Lower lobe of right lung (tissue), 2 donors: ENCODE results near the gene PRKAR2B. TPM values are rescaled to one million over a fixed set of nuclear protein-coding genes. Genes with fewer than 3 reads are reported as not detected.

Experiments used
- ATAC-seq, 2 donors: fragments of 200-7000 bp; cut with Tn5 transposase; one replicate each; pipeline ENCODE4 v1.9.1; 2020 to 2022; ENCODE audit warnings: mild to moderate bottlenecking in 2 of 2, moderate library complexity in 2 of 2
- DNase-seq: peaks from one replicate; pipeline ENCODE4 v3.0.0-alpha.2; 2020
- H3K27ac ChIP-seq: fragments of 200-600 bp; one replicate; pipeline ENCODE4 v1.8.0; 2022
- H3K27me3 ChIP-seq: fragments of 200-600 bp; one replicate; pipeline ENCODE4 v1.8.0; 2022; ENCODE audit warnings: low read depth
- H3K36me3 ChIP-seq: fragments of 200-600 bp; one replicate; pipeline ENCODE4 v1.8.0; 2022; ENCODE audit warnings: mild to moderate bottlenecking
- H3K4me1 ChIP-seq: fragments of 200-600 bp; one replicate; pipeline ENCODE4 v1.8.0; 2022
- H3K4me3 ChIP-seq: fragments of 200-600 bp; one replicate; pipeline ENCODE4 v1.8.0; 2022; ENCODE audit warnings: mild to moderate bottlenecking
- H3K9me3 ChIP-seq: fragments of 200-600 bp; one replicate; pipeline ENCODE4 v1.8.0; 2022
- intact Hi-C: fragments of 100-400 bp; cut with DNase I; formaldehyde crosslinking; loops from one replicate; pipeline ENCODE4 v1.11.0; 2022
- total RNA-seq: library from RNA; stranded (reverse); fragmentation: NEBNext Ultra II Directional; extraction: Animal tissue kit (Norgen Biotek cat#: 25700); gene quantifications from one replicate; pipeline ENCODE4 v1.2.1, GENCODE V29; 2021
- TF ChIP-seq, protein P1 (sequence below): fragments of 200-600 bp; IDR thresholded peaks from one replicate; pipeline ENCODE4 v1.8.0; 2022; ENCODE audit warnings: antibody characterized with exemption, mild to moderate bottlenecking
- donor health status: DM: no; HTN: yes; CAD: no; lungs with severe emphysema.

Gene PRKAR2B
- total RNA-seq, 1 donor from 2014 or later = 10.3 TPM

DNA sequence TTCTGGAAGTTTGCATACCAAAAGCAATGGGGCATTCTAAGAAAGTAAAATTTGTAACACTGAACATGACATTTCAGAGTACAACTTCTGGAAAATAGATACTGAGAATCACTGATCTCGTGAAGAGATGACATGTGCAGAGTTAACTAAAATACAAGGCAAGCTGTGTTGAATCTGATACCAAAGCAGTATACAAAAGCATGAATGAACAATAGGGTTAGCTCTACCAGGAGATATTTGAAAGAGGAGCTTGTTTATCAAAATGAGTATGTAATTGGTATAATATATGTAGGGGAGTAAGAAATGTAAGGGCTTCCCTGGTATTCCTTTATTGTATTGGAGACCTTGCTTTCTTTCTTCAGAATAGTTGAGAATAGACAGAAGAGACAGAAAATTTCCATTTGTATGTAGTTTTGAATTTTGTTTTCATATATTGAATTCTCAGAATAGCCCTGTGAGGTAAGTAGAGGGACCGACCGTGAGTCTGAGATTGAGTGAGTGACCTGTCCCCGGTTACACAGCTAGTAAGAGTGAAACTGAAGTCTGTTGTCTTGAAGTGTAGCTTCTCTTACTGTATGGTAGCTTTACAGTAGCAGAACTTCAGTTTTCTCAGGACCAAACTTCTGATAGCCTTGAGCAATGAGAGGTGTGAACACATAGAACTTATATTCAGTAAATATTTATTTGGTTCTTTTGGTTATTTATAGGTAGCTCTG lies 129.3 kb downstream of the PRKAR2B start:
- Histone ChIP-seq H3K4me3 (no peak overlapping the region), H3K36me3 (no peaks in the 10 kb centered on the region), H3K4me1 (peaks cover 67% of the 10 kb centered on the region), H3K9me3 (no peaks in the 10 kb centered on the region), H3K27ac (no peak overlapping the region), H3K27me3 (no peaks in the 10 kb centered on the region)
- no peak for ATAC-seq
- intact Hi-C loops = no loop called here
- no peak for DNase-seq
- TF ChIP-seq, protein P1, sequence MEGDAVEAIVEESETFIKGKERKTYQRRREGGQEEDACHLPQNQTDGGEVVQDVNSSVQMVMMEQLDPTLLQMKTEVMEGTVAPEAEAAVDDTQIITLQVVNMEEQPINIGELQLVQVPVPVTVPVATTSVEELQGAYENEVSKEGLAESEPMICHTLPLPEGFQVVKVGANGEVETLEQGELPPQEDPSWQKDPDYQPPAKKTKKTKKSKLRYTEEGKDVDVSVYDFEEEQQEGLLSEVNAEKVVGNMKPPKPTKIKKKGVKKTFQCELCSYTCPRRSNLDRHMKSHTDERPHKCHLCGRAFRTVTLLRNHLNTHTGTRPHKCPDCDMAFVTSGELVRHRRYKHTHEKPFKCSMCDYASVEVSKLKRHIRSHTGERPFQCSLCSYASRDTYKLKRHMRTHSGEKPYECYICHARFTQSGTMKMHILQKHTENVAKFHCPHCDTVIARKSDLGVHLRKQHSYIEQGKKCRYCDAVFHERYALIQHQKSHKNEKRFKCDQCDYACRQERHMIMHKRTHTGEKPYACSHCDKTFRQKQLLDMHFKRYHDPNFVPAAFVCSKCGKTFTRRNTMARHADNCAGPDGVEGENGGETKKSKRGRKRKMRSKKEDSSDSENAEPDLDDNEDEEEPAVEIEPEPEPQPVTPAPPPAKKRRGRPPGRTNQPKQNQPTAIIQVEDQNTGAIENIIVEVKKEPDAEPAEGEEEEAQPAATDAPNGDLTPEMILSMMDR = no peak

DNA sequence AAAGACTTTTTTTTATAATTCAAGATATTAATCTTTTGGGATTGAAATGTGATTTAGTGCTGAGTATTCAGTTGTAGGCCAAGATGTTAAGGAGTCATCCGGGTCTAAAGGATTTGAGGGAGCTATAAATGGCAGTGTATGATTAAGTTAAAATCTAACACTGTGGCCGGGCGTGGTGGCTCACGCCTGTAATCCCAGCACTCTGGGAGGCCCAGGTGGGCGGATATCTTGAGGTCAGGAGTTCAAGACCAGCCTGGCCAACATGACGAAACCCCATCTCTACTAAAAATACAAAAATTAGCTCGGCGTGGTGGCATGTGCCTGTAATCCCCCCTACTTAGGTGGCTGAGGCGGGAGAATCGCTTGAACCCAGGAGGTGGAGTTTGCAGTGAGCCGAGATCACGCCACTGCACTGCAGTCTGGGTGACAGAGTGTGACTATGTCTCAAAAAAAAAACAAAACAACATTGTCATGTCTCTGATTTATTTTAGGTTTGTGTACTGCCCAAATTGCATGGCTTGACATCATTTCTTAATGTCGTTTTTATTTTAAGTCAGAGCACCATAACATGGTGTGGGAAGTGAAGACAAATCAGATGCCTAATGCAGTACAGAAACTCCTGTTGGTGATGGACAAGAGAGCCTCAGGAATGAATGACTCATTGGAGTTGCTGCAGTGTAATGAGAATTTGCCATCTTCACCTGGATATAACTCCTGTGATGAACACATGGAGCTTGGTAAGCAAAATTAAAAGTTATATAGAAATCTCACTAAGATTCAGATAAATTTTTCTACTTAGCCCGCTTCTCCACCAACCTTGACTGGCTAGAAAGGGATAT lies 135.0 kb downstream of the PRKAR2B start:
- H3K36me3 ChIP-seq = peaks cover 49% of the 10 kb centered on the region
- ATAC-seq (peak in 1 of 2 donors; percentile 44), DNase-seq (no peak)
- no peaks in the 10 kb centered on the region for H3K9me3 ChIP-seq
- H3K27me3 ChIP-seq = no peaks in the 10 kb centered on the region
- intact Hi-C loops = no loop called here
- H3K27ac ChIP-seq = no peak overlapping the region
- no peak overlapping the region for H3K4me3 ChIP-seq
- TF ChIP-seq, protein P1 = no peak
- peaks cover 48% of the 10 kb centered on the region for H3K4me1 ChIP-seq

DNA sequence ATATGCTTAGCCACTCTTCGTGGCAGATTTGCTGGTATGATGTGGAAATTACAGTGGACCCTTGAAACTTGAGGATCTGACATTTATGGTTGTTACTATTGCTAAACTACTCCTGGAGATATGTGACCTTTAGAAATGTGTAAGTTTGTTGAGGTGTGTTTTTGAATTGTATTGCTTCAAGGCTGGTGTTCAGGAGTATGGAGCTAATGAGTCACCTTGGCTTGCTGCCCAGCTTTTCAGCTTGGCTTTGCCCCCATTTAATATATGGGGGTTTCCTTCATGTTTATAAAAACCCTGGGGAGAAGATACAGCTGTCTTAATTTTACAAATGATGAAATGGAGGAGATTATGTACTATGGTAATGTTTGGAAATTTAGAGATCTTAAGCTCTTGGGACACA lies 135.9 kb downstream of the PRKAR2B start:
- intact Hi-C loops = no loop called here
- DNase-seq = no peak

DNA sequence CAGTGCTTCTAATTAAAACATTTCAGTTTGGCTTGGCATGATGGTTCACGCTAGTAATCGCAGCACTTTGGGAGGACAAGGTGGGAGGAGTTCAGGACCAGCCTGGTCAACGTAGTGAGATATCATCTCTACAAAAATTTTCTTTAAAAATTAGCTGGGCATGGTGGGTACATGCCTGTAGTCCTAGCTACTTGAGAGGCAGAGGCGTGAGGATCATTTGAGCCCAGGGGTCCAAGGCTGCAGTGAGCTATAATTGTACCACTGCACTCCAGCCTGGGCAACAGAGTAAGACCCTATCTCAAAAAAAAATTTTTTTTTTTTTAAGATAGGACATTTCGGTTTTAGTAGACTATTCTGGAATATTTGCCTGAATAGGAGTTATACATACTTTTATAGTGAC lies 136.7 kb downstream of the PRKAR2B start:
- peaks cover 66% of the 10 kb centered on the region for H3K36me3 ChIP-seq
- H3K9me3 ChIP-seq = no peaks in the 10 kb centered on the region
- no peak overlapping the region for H3K4me3 ChIP-seq
- intact Hi-C loops = no loop called here
- ATAC-seq = no peak
- H3K4me1 ChIP-seq = peaks cover 40% of the 10 kb centered on the region
- no peaks in the 10 kb centered on the region for H3K27me3 ChIP-seq
- DNase-seq = no peak
- TF ChIP-seq, protein P1 = no peak
- no peak overlapping the region for H3K27ac ChIP-seq

More for the DNA sequence above, 135.9 kb downstream of the PRKAR2B start:
- TF ChIP-seq, protein P1 = no peak
- no peak overlapping the region for H3K27ac ChIP-seq
- peak; percentile 35 to 80 for ATAC-seq
- H3K9me3 ChIP-seq = no peaks in the 10 kb centered on the region
- no peak overlapping the region for H3K4me3 ChIP-seq
- H3K27me3 ChIP-seq = no peaks in the 10 kb centered on the region
- H3K4me1 ChIP-seq = peaks cover 40% of the 10 kb centered on the region
- peaks cover 58% of the 10 kb centered on the region for H3K36me3 ChIP-seq

DNA sequence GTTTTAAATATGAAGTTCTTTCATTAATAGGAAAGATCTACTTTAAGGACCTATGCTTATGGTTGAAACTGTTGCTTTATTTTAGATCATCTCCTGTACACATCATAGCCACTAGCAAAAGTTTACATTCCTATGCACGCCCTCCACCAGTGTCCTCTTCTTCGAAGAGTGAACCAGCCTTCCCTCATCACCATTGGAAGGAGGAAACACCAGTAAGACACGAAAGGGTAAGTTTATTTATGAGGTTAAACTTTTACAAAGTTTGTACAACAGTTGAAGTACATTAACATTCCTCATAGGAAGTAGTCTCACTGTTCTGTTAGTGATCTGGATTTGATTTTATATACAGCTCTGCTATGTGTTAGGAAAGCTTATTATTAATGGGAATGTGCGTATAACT lies 141.2 kb downstream of the PRKAR2B start:
- H3K27ac ChIP-seq = no peak overlapping the region
- DNase-seq (no peak), ATAC-seq (no peak)
- TF ChIP-seq, protein P1 = no peak
- peaks cover 100% of the 10 kb centered on the region for H3K36me3 ChIP-seq
- H3K27me3 ChIP-seq = no peaks in the 10 kb centered on the region
- intact Hi-C loops = no loop called here
- H3K4me3 ChIP-seq = no peak overlapping the region
- peaks cover 5% of the 10 kb centered on the region for H3K4me1 ChIP-seq
- no peaks in the 10 kb centered on the region for H3K9me3 ChIP-seq
